ENCODE data around the gene HIVEP2. TPM values are rescaled to one million over a fixed set of nuclear protein-coding genes. Genes with fewer than 3 reads are reported as not detected.

Gene HIVEP2
- total and polyA plus RNA-seq, 2 donors (not counting 1 experiment from before 2014, with no cell fraction given), result 5.8 to 31.9 TPM

- H3K9me3 ChIP-seq (ENCODE audit: control extremely low read depth in 1 of 3, control insufficient read depth in 2 of 3, insufficient read depth in 1 of 3, low read length in 2 of 3), result no peaks in the 10 kb centered on the region
- peak overlapping the region; percentile 75 for H3K27ac Mint-ChIP-seq
- peaks cover 40% of the 10 kb centered on the region for H3K4me1 Mint-ChIP-seq
- H4K20me1 ChIP-seq (ENCODE audit: control insufficient read depth, insufficient read depth, low read length, poor library complexity, severe bottlenecking), result no peaks in the 10 kb centered on the region
- ChIA-PET CTCF (interaction anchor here (0.9 to 3.3 kb wide), 7 partner anchors 10 to 179 kb away, joined by 3 to 11 read pairs (median 5); no protein-coding TSS in a partner anchor), POLR2A (interaction anchor here (1.8 to 3.2 kb wide), 2 partner anchors 20 to 68 kb away, joined by 5 to 21 read pairs; partner anchors contain the start of gene HIVEP2)
- H3K36me3 ChIP-seq (replicated peaks in 1 of 2; ENCODE audit: control extremely low read depth in 1 of 2, control insufficient read depth in 1 of 2, extremely low read depth in 1 of 2, insufficient read depth in 2 of 2, low read length in 1 of 2), result no peaks in the 10 kb centered on the region
- H3K4me3 Mint-ChIP-seq, result peak overlapping the region; percentile 60
- H2AFZ ChIP-seq (ENCODE audit: insufficient read depth, low read depth, low read length, poor library complexity, severe bottlenecking), result no peak overlapping the region
- H3K4me2 ChIP-seq (replicated peaks; ENCODE audit: low read depth, low read length, poor library complexity, severe bottlenecking), result peak overlapping the region; percentile 91
- H3K4me1 ChIP-seq (ENCODE audit: control insufficient read depth in 2 of 2, insufficient read depth in 2 of 2, low read length in 2 of 2), result peaks cover 16 to 37% of the 10 kb centered on the region in 2 donors
- H3K27ac ChIP-seq (ENCODE audit: low read length in 2 of 2), result peak overlapping the region in 1 of 2 donors; percentile 98
- H3K27me3 ChIP-seq (replicated peaks in 1 of 4; ENCODE audit: control extremely low read depth in 1 of 4, control insufficient read depth in 3 of 4, insufficient read depth in 4 of 4, low read length in 3 of 4), result no peaks in the 10 kb centered on the region
- TF ChIP-seq EZH2 (IDR thresholded peaks at IDR 0.05; ENCODE audit: borderline replicate concordance, insufficient read depth, low read depth, low read length, poor library complexity, severe bottlenecking), result no peak
- TF ChIP-seq, protein P1, sequence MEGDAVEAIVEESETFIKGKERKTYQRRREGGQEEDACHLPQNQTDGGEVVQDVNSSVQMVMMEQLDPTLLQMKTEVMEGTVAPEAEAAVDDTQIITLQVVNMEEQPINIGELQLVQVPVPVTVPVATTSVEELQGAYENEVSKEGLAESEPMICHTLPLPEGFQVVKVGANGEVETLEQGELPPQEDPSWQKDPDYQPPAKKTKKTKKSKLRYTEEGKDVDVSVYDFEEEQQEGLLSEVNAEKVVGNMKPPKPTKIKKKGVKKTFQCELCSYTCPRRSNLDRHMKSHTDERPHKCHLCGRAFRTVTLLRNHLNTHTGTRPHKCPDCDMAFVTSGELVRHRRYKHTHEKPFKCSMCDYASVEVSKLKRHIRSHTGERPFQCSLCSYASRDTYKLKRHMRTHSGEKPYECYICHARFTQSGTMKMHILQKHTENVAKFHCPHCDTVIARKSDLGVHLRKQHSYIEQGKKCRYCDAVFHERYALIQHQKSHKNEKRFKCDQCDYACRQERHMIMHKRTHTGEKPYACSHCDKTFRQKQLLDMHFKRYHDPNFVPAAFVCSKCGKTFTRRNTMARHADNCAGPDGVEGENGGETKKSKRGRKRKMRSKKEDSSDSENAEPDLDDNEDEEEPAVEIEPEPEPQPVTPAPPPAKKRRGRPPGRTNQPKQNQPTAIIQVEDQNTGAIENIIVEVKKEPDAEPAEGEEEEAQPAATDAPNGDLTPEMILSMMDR (IDR thresholded peaks at IDR 0.05), result no peak
- no CpG with 5 or more reads among the region's 7 CpGs for WGBS (ENCODE audit: insufficient coverage)
- ATAC-seq (ENCODE audit: low read depth), result no peak
- no peak for DNase-seq
- H3K9me3 Mint-ChIP-seq (ENCODE audit: insufficient read depth), result no peaks in the 10 kb centered on the region
- H3K4me3 ChIP-seq (ENCODE audit: control extremely low read depth in 1 of 5, extremely low read depth in 1 of 5, insufficient read depth in 1 of 5, low read depth in 2 of 5, low read length in 4 of 5), result no peak overlapping the region
- no peaks in the 10 kb centered on the region for H3K27me3 Mint-ChIP-seq
- intact Hi-C loops (cut with micrococcal nuclease), result loop anchor here (1.0 to 5.0 kb wide), 5 partner anchors 12 to 102 kb away; no protein-coding TSS in a partner anchor
- H3K9ac ChIP-seq (ENCODE audit: low read length), result no peak overlapping the region
- peaks cover 95% of the 10 kb centered on the region for H3K79me2 ChIP-seq (ENCODE audit: control insufficient read depth, insufficient read depth, low read length)
Observed at GRCh38 chr6:142925575-142926110, 19.3 kb downstream of the HIVEP2 start.

DNA sequence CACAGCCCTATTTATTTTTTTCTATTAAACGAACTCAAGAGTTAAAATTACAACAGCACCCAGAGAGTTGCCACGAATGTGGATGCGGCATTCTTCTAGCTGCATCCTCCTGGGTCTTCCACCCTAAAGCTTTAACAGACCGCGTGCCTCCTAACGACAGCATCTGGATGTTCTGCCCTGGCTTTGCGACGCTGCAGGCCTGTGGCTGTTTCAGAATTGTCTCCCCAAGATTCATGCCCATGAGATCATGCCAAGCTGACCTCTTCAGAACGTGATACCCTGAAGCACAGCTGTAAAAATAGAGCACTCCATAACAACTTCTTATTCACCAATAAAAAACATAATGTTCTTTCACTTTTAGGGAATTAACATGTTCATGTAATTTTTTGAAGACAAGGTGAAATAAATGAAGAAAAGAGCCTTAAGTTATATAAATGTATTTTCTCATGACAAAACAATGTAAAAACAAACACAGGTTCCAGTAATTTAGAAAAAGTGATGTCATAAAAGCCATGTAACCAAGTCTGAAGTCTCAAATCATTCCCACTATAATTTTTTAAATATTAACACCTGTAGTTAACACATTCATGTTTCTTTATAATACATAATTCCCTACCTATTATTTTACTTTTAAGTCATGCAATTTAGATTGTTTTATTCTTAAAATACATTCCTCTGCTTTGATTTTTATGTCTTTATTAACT is 26.5 kb downstream of the HIVEP2 start:
- Histone ChIP-seq H3K27ac (ENCODE audit: low read length in 2 of 2) (no peak overlapping the region), H3K79me2 (ENCODE audit: control insufficient read depth, insufficient read depth, low read length) (peaks cover 68% of the 10 kb centered on the region), H4K20me1 (ENCODE audit: control insufficient read depth, insufficient read depth, low read length, poor library complexity, severe bottlenecking) (no peaks in the 10 kb centered on the region), H3K9ac (ENCODE audit: low read length) (no peak overlapping the region), H3K4me2 (replicated peaks; ENCODE audit: low read depth, low read length, poor library complexity, severe bottlenecking) (no peak overlapping the region), H3K9me3 (ENCODE audit: control extremely low read depth in 1 of 3, control insufficient read depth in 2 of 3, insufficient read depth in 1 of 3, low read length in 2 of 3) (no peaks in the 10 kb centered on the region), H3K4me3 (ENCODE audit: control extremely low read depth in 1 of 5, extremely low read depth in 1 of 5, insufficient read depth in 1 of 5, low read depth in 2 of 5, low read length in 4 of 5) (no peak overlapping the region), H3K36me3 (replicated peaks in 1 of 2; ENCODE audit: control extremely low read depth in 1 of 2, control insufficient read depth in 1 of 2, extremely low read depth in 1 of 2, insufficient read depth in 2 of 2, low read length in 1 of 2) (no peaks in the 10 kb centered on the region), H3K4me1 (ENCODE audit: control insufficient read depth in 2 of 2, insufficient read depth in 2 of 2, low read length in 2 of 2) (peaks cover 6 to 16% of the 10 kb centered on the region in 2 donors), H3K27me3 (replicated peaks in 1 of 4; ENCODE audit: control extremely low read depth in 1 of 4, control insufficient read depth in 3 of 4, insufficient read depth in 4 of 4, low read length in 3 of 4) (no peaks in the 10 kb centered on the region), H2AFZ (ENCODE audit: insufficient read depth, low read depth, low read length, poor library complexity, severe bottlenecking) (no peak overlapping the region)
- Mint-ChIP-seq H3K27ac (no peak overlapping the region), H3K4me3 (no peak overlapping the region), H3K27me3 (no peaks in the 10 kb centered on the region), H3K9me3 (ENCODE audit: insufficient read depth) (no peaks in the 10 kb centered on the region), H3K4me1 (peaks cover 31% of the 10 kb centered on the region)
- ChIA-PET CTCF (no interaction called here), POLR2A (no interaction called here)
- 95% methylated on average over 8 of the region's 9 CpGs for WGBS (ENCODE audit: insufficient coverage)
- ATAC-seq (ENCODE audit: low read depth), result no peak
- DNase-seq, result no peak
- intact Hi-C loops (cut with micrococcal nuclease), result loop anchor here (10.0 kb wide), 1 partner anchor 134 kb away; no protein-coding TSS in a partner anchor
- TF ChIP-seq, protein P1 (IDR thresholded peaks at IDR 0.05), result no peak
- TF ChIP-seq EZH2 (IDR thresholded peaks at IDR 0.05; ENCODE audit: borderline replicate concordance, insufficient read depth, low read depth, low read length, poor library complexity, severe bottlenecking), result no peak
